BJ (cell line): Measurements from ENCODE around the gene RPUSD3. TPM values are rescaled to one million over a fixed set of nuclear protein-coding genes. Genes with fewer than 3 reads are reported as not detected.
A peak's percentile ranks its signal among the peaks of the same experiment; 100 is the strongest.
"Not testable (repeated sequence)": the region's sequence is repeated elsewhere in the genome, so short reads cannot be mapped to it uniquely, and the experiment has no call there.

Experiments used
- CTCF ChIA-PET: fragments of 350-600 bp; formaldehyde crosslinking; extraction: SDS; loops from one replicate; lab custom pipeline; 2021; ENCODE audit warnings: antibody characterized with exemption, inconsistent platforms; lab: Yijun Ruan, JAX
- POLR2A ChIA-PET: fragments of 300-600 bp; sonication (Branson Sonifier 250); formaldehyde crosslinking; extraction: SDS; loops from one replicate; lab custom pipeline; 2021; ENCODE audit warnings: antibody characterized with exemption; lab: Charles Lee
- DNase-seq: peaks from one replicate; pipeline ENCODE4 v3.0.0-alpha.2; 2011; ENCODE audit warnings: low read depth
- H3K27me3 ChIP-seq: 2 replicates; pipeline ENCODE4 v1.6.0; 2011; ENCODE audit warnings: low read length; ENCODE audit not compliant: control insufficient read depth, insufficient read depth
- H3K36me3 ChIP-seq: 2 replicates; pipeline ENCODE4 v1.5.1; 2011; ENCODE audit warnings: low read length; ENCODE audit not compliant: control insufficient read depth, insufficient read depth
- H3K4me3 ChIP-seq: 2 replicates; pipeline ENCODE4 v1.5.1; 2011; ENCODE audit warnings: low read depth, mild to moderate bottlenecking, control low read depth, low read length
- CTCF ChIP-seq: IDR thresholded peaks from 2 replicates; pipeline ENCODE4 v1.5.1; 2011; ENCODE audit warnings: low read depth, mild to moderate bottlenecking, control low read depth, inconsistent platforms, low read length, moderate library complexity; ENCODE audit not compliant: insufficient read depth
- polyA plus RNA-seq: library from polyadenylated mRNA; depleted of rRNA; stranded (reverse); fragments of >200 nt; gene quantifications from 2 replicates; pipeline ENCODE4 v1.2.3, GENCODE V29; 2011

RPUSD3 gene
- polyA plus RNA-seq, 1 experiment, result 44.9 TPM

DNA sequence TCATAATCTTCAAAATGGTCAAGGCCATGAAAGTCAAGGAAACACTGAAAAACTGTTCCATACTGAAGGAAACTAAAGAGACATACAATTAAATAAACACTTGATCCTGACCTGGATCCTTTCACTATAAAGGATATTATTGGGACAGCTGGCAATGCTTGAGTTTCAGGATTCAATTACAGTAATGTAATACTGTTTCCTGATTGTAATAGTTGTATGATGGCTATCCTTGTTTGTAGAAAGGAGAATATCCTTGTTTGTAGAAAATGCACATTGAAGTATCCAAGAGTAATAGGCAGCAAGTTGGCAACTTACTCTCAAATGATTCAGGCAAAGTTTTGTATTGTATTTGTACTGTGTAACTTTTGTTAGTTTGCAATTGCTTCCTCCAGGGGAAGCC is 31.6 kb upstream of the RPUSD3 start:
- ChIA-PET CTCF (no interaction called here), POLR2A (no interaction called here)
- no peak for DNase-seq
- Histone ChIP-seq H3K36me3 (no peaks in the 10 kb centered on the region), H3K27me3 (no peaks in the 10 kb centered on the region), H3K4me3 (no peak overlapping the region)
- no peak for TF ChIP-seq CTCF

GRCh38 chr3:9872067-9872466 is 28.3 kb upstream of the RPUSD3 start:
- H3K27me3 ChIP-seq, POLR2A ChIA-PET, CTCF ChIA-PET, DNase-seq, H3K36me3 ChIP-seq, H3K4me3 ChIP-seq: not testable (repeated sequence)

DNA sequence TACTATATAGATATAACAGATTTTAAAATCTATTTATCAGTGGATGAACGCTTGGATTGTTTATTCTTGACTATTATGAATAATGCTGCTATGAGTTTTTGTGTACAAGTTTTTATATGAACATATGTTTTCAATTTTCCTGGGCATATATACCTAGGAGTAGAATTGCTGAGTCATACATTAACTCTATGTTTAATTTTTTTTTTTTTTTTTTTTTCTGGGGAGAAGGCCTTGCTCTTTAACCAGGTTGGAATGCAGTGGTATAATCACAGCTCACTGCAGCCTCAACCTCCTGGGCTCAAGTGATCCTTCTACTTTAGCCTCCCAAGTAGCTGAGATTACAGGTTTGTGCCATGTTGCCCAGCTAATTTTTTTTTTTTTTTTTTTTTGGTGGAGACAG is 27.2 kb upstream of the RPUSD3 start:
- TF ChIP-seq CTCF, result no peak
- no peaks in the 10 kb centered on the region for H3K36me3 ChIP-seq
- POLR2A ChIA-PET, result interaction anchor here (0.6 kb wide), 1 partner anchor 17 kb away, joined by 17 read pairs; no protein-coding TSS in a partner anchor
- H3K4me3 ChIP-seq, result no peak overlapping the region
- H3K27me3 ChIP-seq, result no peaks in the 10 kb centered on the region
- CTCF ChIA-PET, result interaction anchor here (0.6 kb wide), 1 partner anchor 618 kb away, joined by 3 read pairs; no protein-coding TSS in a partner anchor
- DNase-seq, result peak; percentile 37

GRCh38 chr3:9869955-9870354 is 26.1 kb upstream of the RPUSD3 start:
- TF ChIP-seq CTCF, result no peak
- CTCF ChIA-PET, result no interaction called here

DNA sequence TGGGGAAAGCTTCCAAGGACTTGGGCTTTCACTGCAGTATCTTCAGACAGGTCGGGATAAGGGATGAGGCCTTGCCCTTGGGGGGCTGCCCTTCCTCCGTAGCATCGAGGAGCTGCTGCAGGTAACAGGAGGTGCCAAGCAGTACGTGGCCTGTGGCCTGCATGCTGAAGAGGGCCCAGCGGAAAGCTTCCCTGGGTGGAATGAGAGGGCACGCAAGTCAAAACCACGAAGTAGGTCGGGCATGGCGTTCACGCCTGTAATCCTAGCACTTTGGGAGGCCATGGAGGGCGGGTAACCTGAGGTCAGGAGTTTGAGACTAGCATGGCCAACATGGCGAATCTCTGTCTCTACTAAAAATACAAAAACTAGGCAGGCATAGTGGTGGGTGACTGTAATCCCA is 23.3 kb upstream of the RPUSD3 start:
- TF ChIP-seq CTCF, result no peak
- H3K36me3 ChIP-seq, result no peaks in the 10 kb centered on the region
- no peak for DNase-seq
- H3K27me3 ChIP-seq, result no peaks in the 10 kb centered on the region
- H3K4me3 ChIP-seq, result no peak overlapping the region
- ChIA-PET POLR2A (no interaction called here), CTCF (interaction anchor here (1.1 to 2.1 kb wide), 2 partner anchors 11 to 13 kb away, joined by 3 to 5 read pairs; partner anchors contain the start of gene CIDEC)

More at GRCh38 chr3:9869955-9870354, 26.1 kb upstream of the RPUSD3 start:
- DNase-seq, result no peak
- H3K27me3 ChIP-seq, result no peaks in the 10 kb centered on the region
- POLR2A ChIA-PET, result no interaction called here
- no peak overlapping the region for H3K4me3 ChIP-seq
- H3K36me3 ChIP-seq, result no peaks in the 10 kb centered on the region

DNA sequence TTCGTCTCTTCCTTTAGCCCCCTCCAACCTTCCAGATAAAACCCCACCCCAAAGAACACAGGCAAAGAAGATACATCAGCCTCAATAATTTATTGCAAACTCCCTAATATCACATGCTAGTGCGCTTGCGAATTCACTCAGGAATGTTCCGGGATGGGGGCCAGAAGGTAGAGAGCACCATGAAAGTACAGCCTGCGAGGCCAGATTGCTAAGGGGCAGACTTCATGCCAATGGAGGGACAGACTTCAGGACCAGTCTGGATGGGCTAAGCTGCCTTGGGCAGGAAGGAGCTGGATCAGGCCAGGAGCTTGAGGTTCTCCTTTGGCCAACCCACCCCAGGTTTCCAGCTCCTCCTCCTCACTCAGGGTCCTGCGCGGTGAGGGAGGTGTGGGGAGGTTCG is 22.8 kb upstream of the RPUSD3 start:
- Histone ChIP-seq H3K36me3 (no peaks in the 10 kb centered on the region), H3K4me3 (no peak overlapping the region), H3K27me3 (no peaks in the 10 kb centered on the region)
- POLR2A ChIA-PET, result no interaction called here
- DNase-seq, result no peak
- CTCF ChIA-PET, result interaction anchor here (1.0 to 2.1 kb wide), 2 partner anchors 12 to 13 kb away, joined by 3 to 5 read pairs; partner anchors contain the start of gene CIDEC
- TF ChIP-seq CTCF, result no peak

- H3K4me3 ChIP-seq, DNase-seq, H3K27me3 ChIP-seq, POLR2A ChIA-PET, H3K36me3 ChIP-seq: not testable (repeated sequence)
- CTCF ChIA-PET, result interaction anchor here (1.3 to 2.7 kb wide), 4 partner anchors 19 to 68 kb away, joined by 3 to 8 read pairs (median 6); partner anchors contain the start of genes CRELD1 and IL17RC
Observed at GRCh38 chr3:9865125-9865637, 21.4 kb upstream of the RPUSD3 start.
